OCI-LY3 (cell line): ENCODE results near the gene HELZ2.
A peak's percentile ranks its signal among the peaks of the same experiment; 100 is the strongest.

Experiments used
- H2AFZ ChIP-seq: fragments of 200-600, 300-600 bp; shearing (Covaris generic); 2 replicates; pipeline ENCODE4 v1.6.0; 2014; ENCODE audit warnings: antibody characterized with exemption, low read depth, low read length
- H3K27ac ChIP-seq: fragments of 200-600, 300-600 bp; sonication (generic); 2 replicates; pipeline ENCODE4 v1.5.1; 2014; ENCODE audit warnings: mild to moderate bottlenecking, low read length, moderate library complexity, mixed read lengths
- H3K27me3 ChIP-seq: fragments of 200-600, 300-600 bp; sonication (generic); 2 replicates; pipeline ENCODE4 v1.6.1; 2014; ENCODE audit warnings: low read depth, low read length, mixed read lengths
- H3K36me3 ChIP-seq: fragments of 200-600, 300-600 bp; sonication (generic); replicated peaks from 2 replicates; pipeline ENCODE3; 2014; ENCODE audit warnings: low read depth, low read length, mixed read lengths
- H3K4me1 ChIP-seq: fragments of 300-600, 200-600 bp; sonication (generic); 2 replicates; pipeline ENCODE4 v1.6.1; 2014; ENCODE audit warnings: low read length, mixed read lengths
- H3K4me2 ChIP-seq: fragments of 200-600, 300-600 bp; sonication (generic); 2 replicates; pipeline ENCODE4 v1.6.1; 2014; ENCODE audit warnings: low read length, mixed read lengths
- H3K4me3 ChIP-seq: fragments of 300-600, 200-600 bp; sonication (generic); 2 replicates; pipeline ENCODE4 v1.5.1; 2014; ENCODE audit warnings: antibody characterized with exemption, mild to moderate bottlenecking, low read length, moderate library complexity
- H3K79me2 ChIP-seq: fragments of 300-600, 200-600 bp; shearing (Covaris generic); 2 replicates; pipeline ENCODE4 v1.6.1; 2014; ENCODE audit warnings: mild to moderate bottlenecking, low read length, mixed read lengths
- H3K9ac ChIP-seq: fragments of 300-600, 200-600 bp; shearing (Covaris generic); 2 replicates; pipeline ENCODE4 v1.6.0; 2014; ENCODE audit warnings: mild to moderate bottlenecking, low read length, moderate library complexity
- H3K9me3 ChIP-seq: fragments of 200-600, 300-600 bp; shearing (Covaris generic); 2 replicates; pipeline ENCODE4 v1.6.1; 2014; ENCODE audit warnings: low read length, mixed read lengths; ENCODE audit not compliant: insufficient read depth
- H4K20me1 ChIP-seq: fragments of 200-600, 300-600 bp; sonication (generic); 2 replicates; pipeline ENCODE4 v1.6.1; 2016; ENCODE audit warnings: low read length, mixed read lengths; ENCODE audit not compliant: insufficient read depth
- EZH2phosphoT487 ChIP-seq: fragments of 200-600 bp; shearing (Covaris generic); IDR thresholded peaks from 2 replicates; pipeline ENCODE4 v1.6.1; 2018; ENCODE audit warnings: antibody characterized with exemption, mixed run types, low read depth
- TF ChIP-seq, protein P1 (sequence below): fragments of 200-600, 300-600 bp; sonication (generic); IDR thresholded peaks from 2 replicates; pipeline ENCODE4 v1.5.1; 2014; ENCODE audit warnings: antibody characterized with exemption, low read length, low read depth

Gene HELZ2

DNA sequence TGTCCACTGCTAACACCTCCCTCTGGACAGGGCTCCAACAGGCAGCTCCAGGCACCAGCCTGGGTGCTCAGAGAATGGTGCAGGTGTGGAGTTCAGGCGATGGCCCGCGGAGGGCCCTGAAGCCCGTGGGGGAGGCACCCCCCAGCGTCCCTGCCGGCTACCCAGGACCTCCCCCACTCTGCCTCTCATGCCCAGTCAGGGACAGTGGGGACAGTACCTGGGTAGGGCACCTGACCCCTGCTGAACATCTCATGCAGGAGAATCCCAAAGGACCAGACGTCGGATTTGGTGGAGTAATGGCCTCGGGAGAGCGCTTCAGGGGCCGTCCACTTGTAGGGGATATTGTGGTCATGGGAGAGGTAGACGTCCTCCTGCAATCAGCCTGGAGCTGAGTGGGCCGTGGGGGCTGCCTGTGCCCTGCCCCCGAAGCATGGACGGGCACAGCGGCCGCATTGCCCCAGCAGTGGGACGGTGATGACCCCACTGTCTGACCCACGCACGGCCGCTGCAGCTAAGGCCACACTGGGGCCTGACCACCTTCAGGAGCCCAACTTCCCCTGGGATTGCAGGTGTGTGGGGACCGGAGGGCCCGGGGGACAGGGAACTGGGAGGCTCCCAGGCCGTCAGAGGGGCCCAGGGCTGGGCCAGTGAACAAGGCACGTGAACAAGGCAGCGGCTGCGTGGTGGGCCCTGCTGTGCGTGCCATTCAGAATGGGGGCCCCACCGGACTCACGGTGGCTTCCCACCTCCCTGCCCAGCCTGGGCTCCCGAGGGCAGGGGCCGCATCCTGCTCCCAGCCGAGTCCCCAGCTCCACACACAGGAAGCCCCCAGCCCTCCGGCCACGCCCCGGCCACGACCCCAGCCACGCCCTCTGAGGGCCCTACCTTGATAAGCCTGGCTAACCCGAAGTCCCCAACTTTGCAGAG, 43.9 kb downstream of the HELZ2 start:
- Histone ChIP-seq H4K20me1 (no peaks in the 10 kb centered on the region), H3K9ac (no peak overlapping the region), H3K4me2 (no peak overlapping the region), H3K4me3 (no peak overlapping the region), H3K4me1 (peaks cover 10% of the 10 kb centered on the region), H3K27me3 (peaks cover 26% of the 10 kb centered on the region), H3K27ac (no peak overlapping the region), H3K79me2 (no peaks in the 10 kb centered on the region), H3K36me3 (no peaks in the 10 kb centered on the region), H3K9me3 (no peaks in the 10 kb centered on the region), H2AFZ (no peak overlapping the region)
- TF ChIP-seq, protein P1, sequence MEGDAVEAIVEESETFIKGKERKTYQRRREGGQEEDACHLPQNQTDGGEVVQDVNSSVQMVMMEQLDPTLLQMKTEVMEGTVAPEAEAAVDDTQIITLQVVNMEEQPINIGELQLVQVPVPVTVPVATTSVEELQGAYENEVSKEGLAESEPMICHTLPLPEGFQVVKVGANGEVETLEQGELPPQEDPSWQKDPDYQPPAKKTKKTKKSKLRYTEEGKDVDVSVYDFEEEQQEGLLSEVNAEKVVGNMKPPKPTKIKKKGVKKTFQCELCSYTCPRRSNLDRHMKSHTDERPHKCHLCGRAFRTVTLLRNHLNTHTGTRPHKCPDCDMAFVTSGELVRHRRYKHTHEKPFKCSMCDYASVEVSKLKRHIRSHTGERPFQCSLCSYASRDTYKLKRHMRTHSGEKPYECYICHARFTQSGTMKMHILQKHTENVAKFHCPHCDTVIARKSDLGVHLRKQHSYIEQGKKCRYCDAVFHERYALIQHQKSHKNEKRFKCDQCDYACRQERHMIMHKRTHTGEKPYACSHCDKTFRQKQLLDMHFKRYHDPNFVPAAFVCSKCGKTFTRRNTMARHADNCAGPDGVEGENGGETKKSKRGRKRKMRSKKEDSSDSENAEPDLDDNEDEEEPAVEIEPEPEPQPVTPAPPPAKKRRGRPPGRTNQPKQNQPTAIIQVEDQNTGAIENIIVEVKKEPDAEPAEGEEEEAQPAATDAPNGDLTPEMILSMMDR: no peak
- no peak for TF ChIP-seq EZH2phosphoT487

DNA sequence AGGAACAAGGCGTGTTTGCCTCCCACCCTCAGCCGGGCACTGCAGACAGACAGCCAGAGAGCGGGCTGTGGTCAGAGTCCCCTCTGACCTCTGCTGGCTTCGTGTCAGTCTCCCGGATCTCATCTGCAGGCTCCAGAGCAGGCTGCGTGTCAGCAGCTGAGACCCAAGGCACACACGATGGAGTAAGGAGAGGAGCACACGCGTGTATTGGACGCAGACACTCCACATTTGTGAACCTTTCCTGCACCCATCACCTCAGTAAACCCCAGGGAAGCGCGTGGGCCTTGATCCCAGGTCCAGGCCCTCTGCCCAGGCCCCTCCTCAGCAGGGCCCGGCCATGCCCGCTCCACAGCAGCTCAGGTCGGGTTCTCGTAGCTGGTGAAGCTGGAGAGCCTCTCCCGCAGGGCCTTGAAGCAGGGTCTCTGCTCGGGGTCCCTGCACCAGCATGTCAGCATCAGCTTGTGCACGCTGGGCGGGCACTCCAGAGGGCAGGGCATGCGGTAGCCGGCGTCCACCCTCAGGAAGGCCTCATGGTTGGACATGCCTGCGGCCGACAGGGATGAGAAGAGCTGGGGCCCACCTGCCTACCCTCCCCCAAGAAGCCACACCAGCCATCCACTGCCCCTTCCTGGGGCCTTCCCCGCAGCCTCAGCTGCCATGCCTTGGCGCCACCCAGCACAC, 44.7 kb downstream of the HELZ2 start:
- Histone ChIP-seq H3K4me3 (no peak overlapping the region), H4K20me1 (no peaks in the 10 kb centered on the region), H3K79me2 (no peaks in the 10 kb centered on the region), H3K4me2 (peak overlapping the region; percentile 19; the same call in 1 of the 2 replicates), H3K9me3 (no peaks in the 10 kb centered on the region), H3K27ac (no peak overlapping the region), H3K36me3 (no peaks in the 10 kb centered on the region), H3K27me3 (peaks cover 26% of the 10 kb centered on the region), H3K9ac (no peak overlapping the region), H2AFZ (no peak overlapping the region), H3K4me1 (peaks cover 10% of the 10 kb centered on the region)
- no peak for TF ChIP-seq EZH2phosphoT487
- TF ChIP-seq, protein P1: no peak

DNA sequence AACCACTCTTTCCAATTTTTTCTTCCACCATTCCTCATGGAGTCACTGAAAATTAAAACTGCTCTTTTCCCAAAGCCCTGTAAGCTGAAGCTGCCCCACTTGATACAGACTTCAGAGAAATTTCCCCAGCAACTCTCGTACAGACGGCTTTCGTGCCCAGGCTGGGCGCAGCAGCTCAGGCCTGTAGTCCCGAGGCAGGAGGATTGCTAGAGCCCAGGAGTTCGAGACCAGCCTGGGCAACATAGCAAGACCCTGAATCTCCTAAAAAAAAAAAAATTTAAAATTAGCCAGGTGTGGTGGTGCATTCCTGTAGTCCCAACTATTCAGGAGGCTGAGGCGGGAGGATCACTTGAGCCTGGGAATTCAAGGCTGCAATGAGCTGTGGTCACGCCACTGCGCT, 46.9 kb downstream of the HELZ2 start:
- H3K4me1 ChIP-seq: peaks cover 10% of the 10 kb centered on the region
- H3K9me3 ChIP-seq: peaks cover 4% of the 10 kb centered on the region; the same call in 1 of the 2 replicates
- no peak overlapping the region for H3K27ac ChIP-seq
- no peaks in the 10 kb centered on the region for H4K20me1 ChIP-seq
- H3K4me3 ChIP-seq: no peak overlapping the region
- peaks cover 26% of the 10 kb centered on the region for H3K27me3 ChIP-seq
- H3K9ac ChIP-seq: no peak overlapping the region
- H3K4me2 ChIP-seq: no peak overlapping the region
- H3K36me3 ChIP-seq: no peaks in the 10 kb centered on the region
- H2AFZ ChIP-seq: no peak overlapping the region
- TF ChIP-seq EZH2phosphoT487: no peak
- TF ChIP-seq, protein P1: no peak
- no peaks in the 10 kb centered on the region for H3K79me2 ChIP-seq

DNA sequence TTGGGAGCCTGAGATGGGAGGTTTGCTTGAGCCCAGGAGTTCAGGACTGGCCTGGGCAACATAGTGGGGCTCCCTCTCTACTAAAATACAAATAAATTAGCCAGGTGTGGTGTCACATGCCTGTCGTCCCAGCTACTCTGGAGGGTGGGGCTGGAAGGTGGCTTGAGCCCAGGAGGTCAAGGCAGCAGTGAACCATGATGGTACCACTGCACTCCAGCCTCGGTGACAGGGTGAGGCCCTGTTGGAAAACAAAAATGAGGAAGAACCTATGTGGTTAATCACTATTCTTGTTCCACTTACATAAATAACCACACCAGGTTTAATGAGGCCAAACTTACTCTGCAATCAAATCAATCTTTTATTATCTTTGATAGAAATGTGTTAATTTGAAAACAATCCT, 48.1 kb downstream of the HELZ2 start:
- no peaks in the 10 kb centered on the region for H3K36me3 ChIP-seq
- H3K9me3 ChIP-seq: peaks cover 4% of the 10 kb centered on the region; the same call in 1 of the 2 replicates
- no peak overlapping the region for H3K4me3 ChIP-seq
- TF ChIP-seq, protein P1: no peak
- TF ChIP-seq EZH2phosphoT487: no peak
- no peak overlapping the region for H3K9ac ChIP-seq
- H4K20me1 ChIP-seq: no peaks in the 10 kb centered on the region
- H3K27ac ChIP-seq: no peak overlapping the region
- H3K79me2 ChIP-seq: no peaks in the 10 kb centered on the region
- no peak overlapping the region for H2AFZ ChIP-seq
- H3K27me3 ChIP-seq: peaks cover 22% of the 10 kb centered on the region
- no peak overlapping the region for H3K4me2 ChIP-seq
- peaks cover 10% of the 10 kb centered on the region for H3K4me1 ChIP-seq
